Measurements from ENCODE around the gene CDH9.

CDH9 gene

GRCh38 chr5:27038476-27038875, at the start of gene CDH9:
TSS of gene CDH9 (minus strand) at chr5:27038586. CDS start at chr5:26988333, 50,253 bp downstream.
- DNase-seq (ENCODE audit: low read depth), result no peak

- DNase-seq (ENCODE audit: low read depth), result no peak
Observed at GRCh38 chr5:27087747-27088146, 49.4 kb upstream of the CDH9 start.

- no peak for DNase-seq (ENCODE audit: low read depth)
Observed at GRCh38 chr5:27083449-27084415, 45.3 kb upstream of the CDH9 start.

- no peak for DNase-seq (ENCODE audit: low read depth)
Observed at GRCh38 chr5:27080147-27080546, 41.8 kb upstream of the CDH9 start.

- no peak for DNase-seq (ENCODE audit: low read depth)
Observed at GRCh38 chr5:27062451-27062850, 24.1 kb upstream of the CDH9 start.

- DNase-seq (ENCODE audit: low read depth), result no peak
Observed at GRCh38 chr5:27048510-27048909, 10.1 kb upstream of the CDH9 start.

- DNase-seq (ENCODE audit: low read depth), result no peak
Observed at GRCh38 chr5:27041372-27041771, 3.0 kb upstream of the CDH9 start.

- DNase-seq (ENCODE audit: low read depth), result no peak
Observed at GRCh38 chr5:27034565-27034964, 3.8 kb downstream of the CDH9 start.

GRCh38 chr5:27026801-27027200, 11.6 kb downstream of the CDH9 start:
- DNase-seq (ENCODE audit: low read depth), result no peak

GRCh38 chr5:27026063-27026462, 12.3 kb downstream of the CDH9 start:
- no peak for DNase-seq (ENCODE audit: low read depth)

GRCh38 chr5:27021471-27021870, 16.9 kb downstream of the CDH9 start:
- no peak for DNase-seq (ENCODE audit: low read depth)

- DNase-seq (ENCODE audit: low read depth), result no peak
Observed at GRCh38 chr5:27020973-27021372, 17.4 kb downstream of the CDH9 start.

GRCh38 chr5:27015758-27016157, 22.6 kb downstream of the CDH9 start:
- no peak for DNase-seq (ENCODE audit: low read depth)

- no peak for DNase-seq (ENCODE audit: low read depth)
Observed at GRCh38 chr5:27011274-27011673, 27.1 kb downstream of the CDH9 start.

GRCh38 chr5:27010646-27011045, 27.7 kb downstream of the CDH9 start:
- DNase-seq (ENCODE audit: low read depth), result no peak

- no peak for DNase-seq (ENCODE audit: low read depth)
Observed at GRCh38 chr5:27009540-27009915, 28.9 kb downstream of the CDH9 start.

GRCh38 chr5:27008604-27009539, 29.5 kb downstream of the CDH9 start:
- no peak for DNase-seq (ENCODE audit: low read depth)

- DNase-seq (ENCODE audit: low read depth), result no peak
Observed at GRCh38 chr5:27007121-27007520, 31.3 kb downstream of the CDH9 start.

- DNase-seq (ENCODE audit: low read depth), result no peak
Observed at GRCh38 chr5:26986985-26987384, 51.4 kb downstream of the CDH9 start.

- no peak for DNase-seq (ENCODE audit: low read depth)
Observed at GRCh38 chr5:26981750-26982149, 56.6 kb downstream of the CDH9 start.

- DNase-seq (ENCODE audit: low read depth), result no peak
Observed at GRCh38 chr5:26959290-26959689, 79.1 kb downstream of the CDH9 start.

- no peak for DNase-seq (ENCODE audit: low read depth)
Observed at GRCh38 chr5:26955161-26955560, 83.2 kb downstream of the CDH9 start.

- no peak for DNase-seq (ENCODE audit: low read depth)
Observed at GRCh38 chr5:26948921-26949320, 89.5 kb downstream of the CDH9 start.

All from EH (cell line).